SU-DHL-6 (cell line): ENCODE data around the gene CYFIP2.

ENCODE experiments used
- H2AFZ ChIP-seq: fragments of 200-600 bp; sonication (generic); 2 replicates; pipeline ENCODE4 v1.6.1; 2014; ENCODE audit warnings: low read depth, mild to moderate bottlenecking, moderate library complexity, mixed read lengths, antibody characterized with exemption, low read length; ENCODE audit not compliant: severe bottlenecking
- H3F3A ChIP-seq: fragments of 200-600 bp; shearing (Covaris generic); 2 replicates; pipeline ENCODE4 v1.6.0; 2016; ENCODE audit warnings: antibody characterized with exemption, mild to moderate bottlenecking; ENCODE audit not compliant: insufficient read depth
- H3K27ac ChIP-seq: fragments of 200-600 bp; sonication (generic); 2 replicates; pipeline ENCODE4 v1.5.1; 2016; ENCODE audit warnings: low read depth, mild to moderate bottlenecking, low read length, moderate library complexity, mixed read lengths
- H3K27me3 ChIP-seq: fragments of 200-600 bp; sonication (generic), shearing (Covaris generic); 2 replicates; pipeline ENCODE4 v1.6.0; 2014; ENCODE audit warnings: mild to moderate bottlenecking, low read length
- H3K36me3 ChIP-seq: fragments of 200-600 bp; sonication (generic); 2 replicates; pipeline ENCODE4 v1.6.1; 2014; ENCODE audit warnings: mild to moderate bottlenecking, low read length, mixed read lengths
- H3K4me2 ChIP-seq: fragments of 300-600, 200-600 bp; shearing (Covaris generic), sonication (generic); 2 replicates; pipeline ENCODE4 v1.6.0; 2014; ENCODE audit warnings: low read length, low read depth, mild to moderate bottlenecking; ENCODE audit not compliant: poor library complexity, severe bottlenecking
- H3K4me3 ChIP-seq: fragments of 200-600 bp; sonication (generic); 2 replicates; pipeline ENCODE4 v1.5.1; 2014; ENCODE audit warnings: antibody characterized with exemption, low read length, mild to moderate bottlenecking, mixed read lengths; ENCODE audit not compliant: insufficient read depth, poor library complexity, severe bottlenecking
- H3K79me2 ChIP-seq: fragments of 200-600 bp; sonication (generic); 2 replicates; pipeline ENCODE4 v1.6.1; 2014; ENCODE audit warnings: mild to moderate bottlenecking, low read length, moderate library complexity; ENCODE audit not compliant: insufficient read depth
- H3K9ac ChIP-seq: fragments of 200-600 bp; sonication (generic); 2 replicates; pipeline ENCODE4 v1.7.0; 2014; ENCODE audit warnings: mild to moderate bottlenecking, low read length
- H3K9me2 ChIP-seq: fragments of 200-600 bp; sonication (generic); replicated peaks from 2 replicates; pipeline ENCODE4 v1.6.1; 2014; ENCODE audit warnings: low read length; ENCODE audit not compliant: insufficient read depth
- H3K9me3 ChIP-seq: fragments of 200-600 bp; sonication (generic); 2 replicates; pipeline ENCODE4 v1.6.1; 2014; ENCODE audit warnings: low read length, mixed read lengths; ENCODE audit not compliant: insufficient read depth
- H4K20me1 ChIP-seq: fragments of 200-600 bp; sonication (generic); 2 replicates; pipeline ENCODE4 v1.6.1; 2014; ENCODE audit warnings: low read depth, mild to moderate bottlenecking, antibody characterized with exemption, low read length, moderate library complexity, mixed read lengths
- CTCF ChIP-seq: fragments of 200-600 bp; sonication (generic); IDR thresholded peaks from one replicate; pipeline ENCODE4 v1.5.1; 2017; ENCODE audit warnings: antibody characterized with exemption, mild to moderate bottlenecking, low read length, moderate library complexity; ENCODE audit not compliant: insufficient read depth, poor library complexity, severe bottlenecking
- EZH2phosphoT487 ChIP-seq: fragments of 200-600 bp; sonication (generic), shearing (Covaris generic); conservative IDR thresholded peaks from 2 replicates; pipeline ENCODE4 v1.6.1; 2018; ENCODE audit warnings: mild to moderate bottlenecking, antibody characterized with exemption, low read length, moderate library complexity, mixed read lengths

CYFIP2 gene

GRCh38 chr5:157301066-157301465, 35.1 kb downstream of the CYFIP2 start:
- peaks cover 23% of the 10 kb centered on the region for H3K36me3 ChIP-seq
- H3K27ac ChIP-seq, result no peak overlapping the region

GRCh38 chr5:157303023-157303422, 37.1 kb downstream of the CYFIP2 start:
- Histone ChIP-seq H3F3A (no peaks in the 10 kb centered on the region), H3K27me3 (no peaks in the 10 kb centered on the region), H3K9me3 (no peaks in the 10 kb centered on the region), H3K9me2 (no peaks in the 10 kb centered on the region), H3K79me2 (no peaks in the 10 kb centered on the region; the same call in 1 of the 2 replicates), H3K4me3 (no peak overlapping the region), H3K4me2 (no peak overlapping the region), H3K36me3 (peaks cover 34% of the 10 kb centered on the region), H4K20me1 (no peaks in the 10 kb centered on the region; the same call in 1 of the 2 replicates), H3K27ac (no peak overlapping the region), H3K9ac (no peak overlapping the region), H2AFZ (no peak overlapping the region)
- no peak for TF ChIP-seq CTCF
- no peak for TF ChIP-seq EZH2phosphoT487

More at GRCh38 chr5:157301066-157301465, 35.1 kb downstream of the CYFIP2 start:
- Histone ChIP-seq H3K79me2 (no peaks in the 10 kb centered on the region; the same call in 1 of the 2 replicates), H3K9me2 (no peaks in the 10 kb centered on the region), H4K20me1 (no peaks in the 10 kb centered on the region), H3K4me3 (no peak overlapping the region), H3K9ac (no peak overlapping the region), H3K9me3 (no peaks in the 10 kb centered on the region), H3F3A (no peaks in the 10 kb centered on the region), H2AFZ (no peak overlapping the region), H3K4me2 (no peak overlapping the region), H3K27me3 (no peaks in the 10 kb centered on the region)
- no peak for TF ChIP-seq EZH2phosphoT487
- no peak for TF ChIP-seq CTCF

GRCh38 chr5:157303667-157304327, 37.9 kb downstream of the CYFIP2 start:
- Histone ChIP-seq H3K4me2 (no peak overlapping the region), H3F3A (no peaks in the 10 kb centered on the region), H3K36me3 (peaks cover 35% of the 10 kb centered on the region), H4K20me1 (no peaks in the 10 kb centered on the region; the same call in 1 of the 2 replicates), H3K4me3 (no peak overlapping the region), H3K27ac (no peak overlapping the region), H3K9me3 (no peaks in the 10 kb centered on the region), H3K79me2 (no peaks in the 10 kb centered on the region; the same call in 1 of the 2 replicates), H3K9ac (no peak overlapping the region), H3K9me2 (no peaks in the 10 kb centered on the region), H3K27me3 (no peaks in the 10 kb centered on the region), H2AFZ (no peak overlapping the region)
- TF ChIP-seq CTCF, result peak; percentile 27
- TF ChIP-seq EZH2phosphoT487, result no peak
